Caco-2 (cell line): ENCODE measurements around the gene UGT1A9. TPM values are rescaled to one million over a fixed set of nuclear protein-coding genes. Genes with fewer than 3 reads are reported as not detected.

Experiments used
- BruUV-seq: library from RNA; stranded (reverse); fragments of 400-500 nt; replicated peaks from 2 replicates; lab custom pipeline; 2021; lab: Mats Ljungman, UMichigan
- CTCF ChIA-PET: fragments of 300-600 bp; sonication (Branson Sonifier 250); formaldehyde crosslinking; loops from one replicate; lab custom pipeline; 2022; ENCODE audit warnings: antibody characterized with exemption; lab: Charles Lee
- POLR2A ChIA-PET: fragments of 300-600 bp; sonication (Branson Sonifier 250); formaldehyde crosslinking; loops from one replicate; lab custom pipeline; 2022; ENCODE audit warnings: antibody characterized with exemption; lab: Charles Lee
- DNase-seq, 2 experiments: peaks; one replicate each; pipeline versions ENCODE4 v3.0.0 to v3.0.0-alpha.2; 2020 to 2022
- H3K27me3 ChIP-seq: replicated peaks from 2 replicates; pipeline ENCODE4 v1.6.0; 2011; ENCODE audit warnings: low read length; ENCODE audit not compliant: control insufficient read depth, insufficient read depth
- H3K36me3 ChIP-seq: 2 replicates; pipeline ENCODE4 v1.5.1; 2011; ENCODE audit warnings: low read length; ENCODE audit not compliant: control insufficient read depth, insufficient read depth
- H3K4me1 ChIP-seq: fragments of 250-450 bp; sonication (Bioruptor Pico); 2 replicates; pipeline ENCODE4 v1.5.1; 2020; ENCODE audit warnings: mild to moderate bottlenecking
- H3K4me3 ChIP-seq: 2 replicates; pipeline ENCODE4 v1.5.1; 2011; ENCODE audit warnings: low read depth, mild to moderate bottlenecking, control low read depth, low read length
- H3K9me3 ChIP-seq: fragments of 250-450 bp; sonication (Bioruptor Pico); 2 replicates; pipeline ENCODE4 v1.5.1; 2020; ENCODE audit warnings: mild to moderate bottlenecking, moderate library complexity
- H3K27ac Mint-ChIP-seq: one replicate; pipeline ENCODE4 v1.8.0; 2022; ENCODE audit warnings: mixed read lengths; ENCODE audit not compliant: unreplicated experiment
- H3K27me3 Mint-ChIP-seq: one replicate; pipeline ENCODE4 v1.8.0; 2022; ENCODE audit warnings: mixed read lengths; ENCODE audit not compliant: insufficient read depth, unreplicated experiment
- H3K36me3 Mint-ChIP-seq: one replicate; pipeline ENCODE4 v1.8.0; 2022; ENCODE audit warnings: mild to moderate bottlenecking, mixed read lengths; ENCODE audit not compliant: insufficient read depth, unreplicated experiment
- H3K4me1 Mint-ChIP-seq: one replicate; pipeline ENCODE4 v1.8.0; 2022; ENCODE audit warnings: low read depth, mixed read lengths; ENCODE audit not compliant: unreplicated experiment
- H3K4me3 Mint-ChIP-seq: one replicate; pipeline ENCODE4 v1.8.0; 2022; ENCODE audit warnings: mild to moderate bottlenecking, moderate library complexity, mixed read lengths; ENCODE audit not compliant: unreplicated experiment
- H3K9me3 Mint-ChIP-seq: one replicate; pipeline ENCODE4 v1.8.0; 2022; ENCODE audit warnings: mixed read lengths; ENCODE audit not compliant: unreplicated experiment
- CTCF ChIP-seq, 2 experiments: fragments of 200-600 bp in 1 of 2; IDR thresholded peaks; 1 replicate in 1 of 2; 2 replicates in 1 of 2; pipeline versions ENCODE4 v1.5.1 to v1.8.0; 2011 to 2022; ENCODE audit warnings: antibody characterized with exemption in 1 of 2, control low read depth in 1 of 2, inconsistent platforms in 1 of 2, low read depth in 1 of 2, low read length in 1 of 2, mild to moderate bottlenecking in 1 of 2, moderate library complexity in 1 of 2; ENCODE audit not compliant: insufficient read depth in 1 of 2, severe bottlenecking in 1 of 2, unreplicated experiment in 1 of 2
- intact Hi-C: fragments of 100-400 bp; cut with micrococcal nuclease; formaldehyde crosslinking; loops from one replicate; pipeline ENCODE4 v1.10.0; 2022; ENCODE audit not compliant: unreplicated experiment
- total RNA-seq: library from RNA; stranded (reverse); gene quantifications from 2 replicates; pipeline ENCODE4 v1.2.3, GENCODE V29; 2022

UGT1A9 gene
- total RNA-seq, 1 experiment from 2014 or later: 0.20 TPM

DNA sequence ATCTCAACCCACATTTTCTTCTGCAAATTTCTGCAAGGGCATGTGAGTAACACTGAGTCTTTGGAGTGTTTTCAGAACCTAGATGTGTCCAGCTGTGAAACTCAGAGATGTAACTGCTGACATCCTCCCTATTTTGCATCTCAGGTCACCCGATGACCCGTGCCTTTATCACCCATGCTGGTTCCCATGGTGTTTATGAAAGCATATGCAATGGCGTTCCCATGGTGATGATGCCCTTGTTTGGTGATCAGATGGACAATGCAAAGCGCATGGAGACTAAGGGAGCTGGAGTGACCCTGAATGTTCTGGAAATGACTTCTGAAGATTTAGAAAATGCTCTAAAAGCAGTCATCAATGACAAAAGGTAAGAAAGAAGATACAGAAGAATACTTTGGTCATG lies 96.4 kb downstream of the UGT1A9 start:
- ChIA-PET POLR2A (no interaction called here), CTCF (no interaction called here)
- Mint-ChIP-seq H3K27ac (no peak overlapping the region), H3K4me1 (peaks cover 9% of the 10 kb centered on the region), H3K9me3 (no peaks in the 10 kb centered on the region), H3K4me3 (no peak overlapping the region), H3K27me3 (no peaks in the 10 kb centered on the region), H3K36me3 (peaks cover 23% of the 10 kb centered on the region)
- BruUV-seq: no TSS peak
- no peak for TF ChIP-seq CTCF (IDR thresholded peaks at IDR 0.05; ENCODE audit: insufficient read depth in 1 of 2, low read depth in 1 of 2, low read length in 1 of 2, severe bottlenecking in 1 of 2, unreplicated experiment in 1 of 2)
- H3K27me3 ChIP-seq: no peaks in the 10 kb centered on the region
- no peaks in the 10 kb centered on the region for H3K9me3 ChIP-seq
- no peak overlapping the region for H3K4me3 ChIP-seq
- DNase-seq: no peak
- no peaks in the 10 kb centered on the region for H3K36me3 ChIP-seq
- no peaks in the 10 kb centered on the region for H3K4me1 ChIP-seq
- intact Hi-C loops: no loop called here

- peaks cover under 1% of the 10 kb centered on the region for H3K4me1 Mint-ChIP-seq
- H3K36me3 ChIP-seq: no peaks in the 10 kb centered on the region
- H3K9me3 Mint-ChIP-seq: no peaks in the 10 kb centered on the region
- intact Hi-C loops: no loop called here
- ChIA-PET CTCF (no interaction called here), POLR2A (no interaction called here)
- no peaks in the 10 kb centered on the region for H3K9me3 ChIP-seq
- H3K4me1 ChIP-seq: no peaks in the 10 kb centered on the region
- no peak overlapping the region for H3K27ac Mint-ChIP-seq
- no peak overlapping the region for H3K4me3 ChIP-seq
- no TSS peak for BruUV-seq
- no peaks in the 10 kb centered on the region for H3K27me3 ChIP-seq
- no peak for TF ChIP-seq CTCF (IDR thresholded peaks at IDR 0.05; ENCODE audit: insufficient read depth in 1 of 2, low read depth in 1 of 2, low read length in 1 of 2, severe bottlenecking in 1 of 2, unreplicated experiment in 1 of 2)
- no peaks in the 10 kb centered on the region for H3K27me3 Mint-ChIP-seq
- no peak for DNase-seq
- peaks cover 14% of the 10 kb centered on the region for H3K36me3 Mint-ChIP-seq
- H3K4me3 Mint-ChIP-seq: no peak overlapping the region
Observed at GRCh38 chr2:233769260-233769659, 97.6 kb downstream of the UGT1A9 start.

GRCh38 chr2:233772153-233772552 lies 100.5 kb downstream of the UGT1A9 start:
- intact Hi-C loops: no loop called here
- Mint-ChIP-seq H3K36me3 (peaks cover 25% of the 10 kb centered on the region), H3K4me3 (no peak overlapping the region), H3K9me3 (peaks cover 10% of the 10 kb centered on the region), H3K27ac (no peak overlapping the region), H3K4me1 (no peaks in the 10 kb centered on the region), H3K27me3 (no peaks in the 10 kb centered on the region)
- ChIA-PET POLR2A (no interaction called here), CTCF (no interaction called here)
- DNase-seq: no peak
- BruUV-seq: no TSS peak
- H3K27me3 ChIP-seq: no peaks in the 10 kb centered on the region
- no peaks in the 10 kb centered on the region for H3K36me3 ChIP-seq
- no peak for TF ChIP-seq CTCF (IDR thresholded peaks at IDR 0.05; ENCODE audit: insufficient read depth in 1 of 2, low read depth in 1 of 2, low read length in 1 of 2, severe bottlenecking in 1 of 2, unreplicated experiment in 1 of 2)
- no peaks in the 10 kb centered on the region for H3K4me1 ChIP-seq
- no peak overlapping the region for H3K4me3 ChIP-seq
- no peaks in the 10 kb centered on the region for H3K9me3 ChIP-seq
